D721Med (cell line): ENCODE measurements around the gene KCNN3.

Experiments
- DNase-seq: peaks from one replicate; pipeline ENCODE4 v3.0.0; 2011; ENCODE audit warnings: low spot score; ENCODE audit not compliant: insufficient read length
- FAIRE-seq: peaks from 2 replicates; lab custom pipeline; 2011; peaks lifted over from hg19 to GRCh38; lab: Jason Lieb, UNC
- TF ChIP-seq, protein P1 (sequence below): IDR thresholded peaks from 2 replicates; pipeline ENCODE4 v1.5.1; 2012; ENCODE audit warnings: mild to moderate bottlenecking, control low read depth; ENCODE audit not compliant: insufficient read depth; ENCODE audit errors: missing control alignments

Gene KCNN3

DNA sequence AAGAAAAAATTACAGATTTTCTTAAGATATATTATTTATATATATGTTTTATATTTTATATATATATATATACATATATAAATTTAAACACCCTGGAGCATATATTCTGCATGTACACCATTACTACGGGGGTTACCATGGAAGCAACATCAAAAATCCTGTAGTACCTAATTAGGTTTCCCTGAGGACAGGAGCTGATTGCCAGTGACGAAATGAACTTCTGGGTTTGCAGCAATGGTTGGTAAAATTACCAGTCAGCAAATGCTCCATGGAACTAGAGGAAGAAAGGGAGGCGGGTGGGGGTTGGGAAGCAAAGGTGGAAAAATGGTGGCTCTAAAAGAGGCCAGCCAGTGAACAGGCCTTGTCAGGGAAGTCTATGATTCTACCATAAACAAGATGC, 89.5 kb downstream of the KCNN3 start:
- TF ChIP-seq, protein P1, sequence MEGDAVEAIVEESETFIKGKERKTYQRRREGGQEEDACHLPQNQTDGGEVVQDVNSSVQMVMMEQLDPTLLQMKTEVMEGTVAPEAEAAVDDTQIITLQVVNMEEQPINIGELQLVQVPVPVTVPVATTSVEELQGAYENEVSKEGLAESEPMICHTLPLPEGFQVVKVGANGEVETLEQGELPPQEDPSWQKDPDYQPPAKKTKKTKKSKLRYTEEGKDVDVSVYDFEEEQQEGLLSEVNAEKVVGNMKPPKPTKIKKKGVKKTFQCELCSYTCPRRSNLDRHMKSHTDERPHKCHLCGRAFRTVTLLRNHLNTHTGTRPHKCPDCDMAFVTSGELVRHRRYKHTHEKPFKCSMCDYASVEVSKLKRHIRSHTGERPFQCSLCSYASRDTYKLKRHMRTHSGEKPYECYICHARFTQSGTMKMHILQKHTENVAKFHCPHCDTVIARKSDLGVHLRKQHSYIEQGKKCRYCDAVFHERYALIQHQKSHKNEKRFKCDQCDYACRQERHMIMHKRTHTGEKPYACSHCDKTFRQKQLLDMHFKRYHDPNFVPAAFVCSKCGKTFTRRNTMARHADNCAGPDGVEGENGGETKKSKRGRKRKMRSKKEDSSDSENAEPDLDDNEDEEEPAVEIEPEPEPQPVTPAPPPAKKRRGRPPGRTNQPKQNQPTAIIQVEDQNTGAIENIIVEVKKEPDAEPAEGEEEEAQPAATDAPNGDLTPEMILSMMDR = no peak
- FAIRE-seq (no peak), DNase-seq (no peak)

DNA sequence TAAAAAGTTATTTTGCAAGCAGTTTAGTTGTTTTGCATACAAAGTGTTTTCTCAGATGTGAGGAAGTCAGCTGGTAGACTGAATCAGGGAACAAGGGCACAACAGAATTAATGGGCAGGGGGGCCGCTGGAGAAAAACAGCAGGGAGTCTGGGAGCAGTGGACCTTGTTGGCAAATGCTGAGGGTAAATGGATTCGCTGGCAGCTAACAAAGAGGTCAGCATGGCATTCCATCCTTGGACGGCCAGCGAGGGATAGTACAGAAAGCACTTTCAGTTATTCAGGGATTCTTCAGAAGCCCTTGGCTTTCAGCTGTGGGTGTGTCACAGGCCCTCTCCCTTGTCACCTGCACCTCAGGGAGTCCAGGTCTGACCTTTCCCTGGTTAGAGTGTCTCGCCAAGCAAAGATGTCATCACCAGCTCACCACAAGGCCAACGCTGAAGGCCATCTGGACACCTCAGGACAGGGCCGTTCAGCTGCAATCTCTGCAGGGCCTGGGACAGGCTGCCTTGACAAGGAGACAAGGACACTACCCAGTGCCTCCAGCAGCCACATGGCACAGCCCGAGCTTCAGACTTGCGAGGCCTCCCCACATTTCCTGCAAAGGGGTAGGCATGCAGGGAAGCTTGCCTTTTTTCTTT, 90.4 kb downstream of the KCNN3 start:
- FAIRE-seq = no peak
- TF ChIP-seq, protein P1 = no peak
- DNase-seq = no peak

DNA sequence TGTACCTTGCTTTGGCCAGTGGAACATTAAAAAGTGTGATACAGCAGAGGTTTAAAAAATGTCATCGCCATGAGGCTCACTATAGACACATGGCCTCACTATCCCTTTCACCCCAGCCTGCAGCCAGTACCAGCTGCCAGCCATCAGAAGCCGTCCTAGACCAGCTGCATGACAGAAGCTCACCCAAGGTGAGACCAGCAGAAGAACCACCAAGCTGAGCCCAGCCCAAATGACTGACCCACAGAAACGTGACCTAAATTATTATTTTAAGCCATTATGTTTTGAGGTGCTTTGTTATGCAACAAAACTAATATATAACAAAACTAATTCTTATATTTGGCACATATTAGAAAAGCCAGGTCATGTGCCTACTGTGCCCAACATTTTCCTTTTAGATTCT, 91.1 kb downstream of the KCNN3 start:
- no peak for DNase-seq
- FAIRE-seq = no peak
- TF ChIP-seq, protein P1 = no peak

DNA sequence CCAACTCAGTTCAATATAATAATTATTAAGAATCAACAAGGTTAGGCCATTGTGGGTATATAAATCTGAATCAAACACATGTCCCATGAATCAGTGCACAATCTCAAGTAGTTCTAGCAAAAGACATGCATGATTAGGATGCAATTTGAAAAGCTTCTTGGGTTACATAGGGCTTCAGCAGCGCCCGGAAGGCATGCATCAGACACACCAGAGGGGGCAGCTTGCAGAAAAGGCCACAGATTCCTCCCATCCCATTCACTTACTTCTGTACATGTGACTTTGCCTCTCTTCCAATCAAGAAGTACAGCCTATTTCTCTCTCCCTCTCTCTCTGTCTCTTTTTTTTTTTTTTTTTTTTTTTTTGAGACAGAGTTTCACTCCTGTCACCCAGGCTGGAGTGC, 91.8 kb downstream of the KCNN3 start:
- DNase-seq (no peak), FAIRE-seq (no peak)
- TF ChIP-seq, protein P1 = no peak

DNA sequence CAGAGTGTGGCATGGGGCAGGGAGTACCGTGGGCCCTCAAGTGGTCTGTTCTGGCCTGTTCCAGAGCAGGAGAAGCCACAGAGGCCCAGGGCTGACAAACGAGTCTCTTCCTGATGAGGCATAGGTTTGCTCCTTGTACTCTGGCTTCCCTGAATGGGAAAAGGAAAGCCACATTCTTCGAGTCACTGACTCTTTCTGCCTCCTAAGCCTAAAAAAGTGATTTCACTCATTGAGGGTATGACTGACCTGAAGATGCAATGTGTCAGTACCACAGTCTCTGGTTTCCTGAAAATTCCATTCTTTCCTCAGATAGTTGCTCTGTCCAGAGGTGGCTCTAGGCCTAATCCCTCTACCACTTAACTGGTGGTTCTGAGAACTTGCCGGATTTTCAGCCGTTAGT, 92.3 kb downstream of the KCNN3 start:
- TF ChIP-seq, protein P1 = no peak
- DNase-seq = no peak
- no peak for FAIRE-seq

DNA sequence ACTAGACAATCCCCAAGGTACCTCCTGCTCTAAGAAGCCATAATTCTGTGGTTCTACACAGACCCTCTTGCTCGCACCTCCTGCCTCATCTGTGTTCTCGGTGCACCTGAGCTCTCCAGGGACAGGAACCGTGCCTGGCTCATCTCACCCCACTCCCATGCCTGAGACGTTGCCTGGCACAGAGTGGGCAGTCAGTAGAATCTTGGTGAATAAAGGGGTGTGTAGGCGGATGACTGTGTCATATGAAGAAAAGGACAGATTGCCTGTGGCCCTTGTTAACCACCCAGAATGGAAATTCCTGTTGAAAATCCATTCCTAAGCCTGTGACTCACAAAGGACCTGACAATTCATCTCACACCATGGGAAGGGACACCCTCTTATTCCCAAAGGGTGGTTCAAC, 92.9 kb downstream of the KCNN3 start:
- TF ChIP-seq, protein P1 = no peak
- DNase-seq = no peak
- no peak for FAIRE-seq
